Epithelial cell of esophagus (primary cell): ENCODE measurements around the gene TUBGCP6.

Experiments
- DNase-seq: peaks from one replicate; pipeline ENCODE4 v3.0.0; 2010; ENCODE audit warnings: low read depth
- H3K4me3 ChIP-seq: 2 replicates; pipeline ENCODE4 v1.5.1; 2011; ENCODE audit warnings: mild to moderate bottlenecking, low read length, control low read depth
- CTCF ChIP-seq: IDR thresholded peaks from 2 replicates; pipeline ENCODE4 v1.5.1; 2011; ENCODE audit warnings: low read depth, mild to moderate bottlenecking, low read length, control low read depth, inconsistent platforms; ENCODE audit not compliant: insufficient read depth; ENCODE audit errors: missing control alignments

Gene TUBGCP6

GRCh38 chr22:50167689-50168489 lies 76.9 kb downstream of the TUBGCP6 start:
- DNase-seq = no peak
- no peak for TF ChIP-seq CTCF
- H3K4me3 ChIP-seq = no peak overlapping the region
